ENCODE results near the gene ROBO1. TPM values are rescaled to one million over a fixed set of nuclear protein-coding genes. Genes with fewer than 3 reads are reported as not detected.

The ROBO1 gene
- total and polyA plus RNA-seq, 2 of the 8 experiments (the other 6 are each of a cell fraction or from before 2014, with no cell fraction given): 51.4 to 91.0 TPM

DNA sequence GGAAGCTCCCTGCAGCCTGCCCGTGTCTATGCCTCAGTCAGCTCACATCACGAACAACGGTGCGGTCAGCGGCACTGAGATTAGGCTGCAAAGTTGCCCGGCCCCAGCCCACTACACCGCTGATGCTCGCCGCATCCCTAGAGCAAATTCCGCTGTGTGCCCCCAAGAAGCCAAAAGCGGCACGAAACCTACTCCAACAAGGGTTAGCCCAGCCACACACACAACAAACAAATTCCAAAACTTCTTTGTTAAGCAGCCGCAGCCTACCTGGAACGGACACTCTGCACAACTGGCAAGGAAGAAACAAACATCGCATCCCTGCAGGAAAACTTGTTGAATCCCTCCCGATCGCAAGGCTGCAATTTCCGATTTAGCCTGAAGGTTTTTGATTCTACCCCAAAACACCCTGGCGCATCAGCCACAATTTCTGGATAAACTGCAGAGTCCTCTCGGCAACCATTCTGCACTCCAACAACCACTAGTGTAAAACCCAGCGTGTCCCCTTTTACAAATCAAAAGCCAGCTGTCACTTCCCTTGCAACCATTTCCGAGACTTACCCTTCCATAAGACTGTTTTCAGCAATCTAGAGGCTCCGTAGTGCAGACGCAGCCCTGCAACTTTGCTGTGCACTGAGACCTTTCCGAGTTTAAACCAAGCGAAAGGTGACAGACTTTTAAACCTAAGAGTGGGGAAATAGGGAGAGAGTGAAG is 449 bp downstream of the ROBO1 start (continued):
- TF ChIP-seq SIRT6 (IDR thresholded peaks at IDR 0.05; ENCODE audit: low read length): no peak
- TF ChIP-seq YY1 (IDR thresholded peaks at IDR 0.05; ENCODE audit: low read depth, low read length): no peak
- no peak for TF ChIP-seq BRCA1 (IDR thresholded peaks at IDR 0.05; ENCODE audit: low read depth, low read length)
- TF ChIP-seq KDM4A (IDR thresholded peaks at IDR 0.05; ENCODE audit: low read depth, low read length, severe bottlenecking): peak; percentile 14
- no peak for TF ChIP-seq CBX5 (IDR thresholded peaks at IDR 0.05; ENCODE audit: low read depth, low read length)
- no peak for TF ChIP-seq BACH1 (IDR thresholded peaks at IDR 0.05; ENCODE audit: low read length)
- no peak for TF ChIP-seq TAF1 (IDR thresholded peaks at IDR 0.05; ENCODE audit: low read depth, low read length)
- no peak for TF ChIP-seq SP4 (IDR thresholded peaks at IDR 0.05; ENCODE audit: low read length)
- peak; percentile 78 for TF ChIP-seq SUZ12 (IDR thresholded peaks at IDR 0.05; ENCODE audit: low read length)
- TF ChIP-seq NANOG (IDR thresholded peaks at IDR 0.05; ENCODE audit: insufficient read depth, low read depth, low read length, poor library complexity, severe bottlenecking): no peak
